Suppressor macrophage treated with lipopolysaccharide for 4 hours (primary cell): ENCODE results near the gene YBEY.
"Not testable (repeated sequence)": the region's sequence is repeated elsewhere in the genome, so short reads cannot be mapped to it uniquely, and the experiment has no call there.

Experiments
- DNase-seq: peaks from one replicate; pipeline ENCODE4 v3.0.0-alpha.2; 2020

The YBEY gene

GRCh38 chr21:46308431-46308830 is 22.3 kb downstream of the YBEY start:
- DNase-seq, result no peak

GRCh38 chr21:46310260-46310659 is 24.1 kb downstream of the YBEY start:
- DNase-seq, result not testable (repeated sequence)

DNA sequence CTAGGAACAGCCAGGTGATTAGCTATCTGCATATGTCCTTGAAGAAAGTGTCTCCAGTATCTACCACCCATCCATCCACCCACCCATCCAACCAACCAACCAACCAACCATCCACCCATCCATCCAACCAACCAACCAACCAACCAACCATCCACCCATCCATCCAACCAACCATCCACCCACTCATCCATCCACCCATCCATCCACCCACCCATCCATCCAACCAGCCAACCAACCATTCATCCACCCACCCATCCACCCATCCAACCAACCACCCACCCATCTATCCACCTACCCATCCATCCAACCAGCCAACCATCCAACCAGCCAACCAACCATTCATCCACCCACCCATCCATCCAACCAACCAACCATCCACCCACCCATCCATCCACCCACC is 25.4 kb downstream of the YBEY start:
- DNase-seq, result no peak

DNA sequence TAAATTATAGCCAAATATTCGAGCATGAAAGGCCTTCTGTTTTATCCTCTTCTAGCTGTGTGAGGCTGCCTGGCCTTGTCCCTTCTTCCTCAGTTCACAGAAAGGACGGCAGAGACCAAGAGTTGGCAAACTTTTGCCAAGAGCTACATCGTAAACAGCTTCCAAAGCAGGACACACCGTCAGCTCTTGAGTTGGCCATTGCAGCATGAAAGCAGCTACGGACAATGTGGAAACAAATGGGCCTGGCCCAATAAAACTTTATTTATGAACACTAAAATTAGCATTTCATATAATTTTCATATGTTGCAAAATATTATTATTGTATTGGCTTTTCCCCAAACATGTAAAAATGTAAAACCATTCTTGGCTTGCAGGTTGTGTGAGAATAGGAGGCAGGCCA is 26.8 kb downstream of the YBEY start:
- no peak for DNase-seq

GRCh38 chr21:46314441-46315020 is 28.4 kb downstream of the YBEY start:
- DNase-seq, result no peak

DNA sequence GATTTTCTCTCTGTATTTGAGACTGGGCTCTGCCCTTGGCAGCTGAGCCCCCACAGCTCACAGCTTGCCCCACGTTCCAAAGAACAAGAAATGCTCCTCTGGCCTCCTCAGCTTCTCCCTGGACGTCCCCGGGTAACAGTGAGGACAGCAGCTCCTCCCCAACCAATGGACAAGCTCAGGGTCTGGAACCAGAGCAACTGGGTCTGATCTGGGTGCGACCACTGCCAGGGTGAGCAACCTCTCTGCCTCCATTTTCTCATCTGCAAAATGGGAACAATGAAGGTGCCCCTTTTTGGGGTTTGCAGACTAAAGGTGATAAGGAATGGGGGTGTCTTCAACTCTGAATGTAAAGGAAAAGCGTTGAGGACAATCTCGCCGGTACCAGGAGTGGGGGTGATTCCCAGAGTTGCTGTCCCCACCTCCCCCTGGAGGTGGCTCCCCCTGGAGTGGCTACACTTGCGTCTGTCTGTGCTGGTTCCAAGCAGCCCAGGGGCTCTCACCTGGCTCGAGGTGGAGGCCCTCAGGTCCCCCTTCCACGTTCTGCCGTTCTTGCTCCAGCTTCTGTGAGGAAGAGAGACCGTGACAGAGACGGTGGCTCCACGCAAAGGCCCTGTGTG is 30.7 kb downstream of the YBEY start:
- DNase-seq, result no peak

- DNase-seq, result no peak
Measured at GRCh38 chr21:46317710-46318463, 31.7 kb downstream of the YBEY start.

DNA sequence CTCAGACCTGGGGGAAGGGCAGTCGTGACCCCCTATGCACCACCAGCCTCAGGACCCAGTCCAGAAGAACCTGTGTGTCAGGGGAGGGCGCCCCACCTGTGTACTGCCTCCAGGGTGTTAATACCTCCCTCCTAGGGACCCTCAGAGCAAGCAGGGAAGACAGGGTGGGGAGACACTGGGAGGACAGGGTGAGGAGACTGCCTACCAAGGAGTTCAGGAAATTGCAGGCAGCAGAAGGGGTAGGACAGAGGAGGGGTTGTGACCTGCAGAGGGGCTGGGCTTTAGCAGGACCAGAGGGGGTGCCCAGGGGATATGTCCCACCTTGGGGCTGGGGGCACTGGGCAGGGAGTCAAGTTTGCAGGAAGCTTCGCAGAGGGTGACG is 32.3 kb downstream of the YBEY start:
- no peak for DNase-seq

- DNase-seq, result no peak
Measured at GRCh38 chr21:46319186-46319585, 33.0 kb downstream of the YBEY start.

DNA sequence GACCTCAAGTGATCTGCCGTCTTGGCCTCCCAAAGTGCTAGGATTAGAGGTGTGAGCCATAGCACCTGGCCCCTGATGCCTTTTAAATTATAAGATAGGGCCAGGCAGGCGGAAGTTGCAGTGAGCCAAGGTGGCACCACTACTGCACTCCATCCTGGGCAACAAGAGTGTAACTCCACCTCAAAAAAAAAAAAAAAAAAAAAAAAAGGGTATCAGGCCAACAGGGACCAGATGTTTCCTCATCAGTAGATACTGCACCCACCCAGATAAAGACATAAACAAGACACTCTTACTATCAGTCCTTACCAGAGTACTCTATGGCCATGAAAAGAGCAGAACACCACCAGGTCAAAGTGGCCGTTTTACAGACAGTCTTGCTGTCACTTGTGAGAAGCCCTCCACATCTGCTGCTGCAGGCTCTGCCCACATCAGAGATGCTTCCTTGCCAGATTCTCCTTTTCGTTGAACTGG is 34.2 kb downstream of the YBEY start:
- no peak for DNase-seq

GRCh38 chr21:46322351-46323226 is 36.4 kb downstream of the YBEY start:
- DNase-seq, result peak; percentile 32

- DNase-seq, result peak; percentile 13
Measured at GRCh38 chr21:46323227-46323709, 37.1 kb downstream of the YBEY start.

DNA sequence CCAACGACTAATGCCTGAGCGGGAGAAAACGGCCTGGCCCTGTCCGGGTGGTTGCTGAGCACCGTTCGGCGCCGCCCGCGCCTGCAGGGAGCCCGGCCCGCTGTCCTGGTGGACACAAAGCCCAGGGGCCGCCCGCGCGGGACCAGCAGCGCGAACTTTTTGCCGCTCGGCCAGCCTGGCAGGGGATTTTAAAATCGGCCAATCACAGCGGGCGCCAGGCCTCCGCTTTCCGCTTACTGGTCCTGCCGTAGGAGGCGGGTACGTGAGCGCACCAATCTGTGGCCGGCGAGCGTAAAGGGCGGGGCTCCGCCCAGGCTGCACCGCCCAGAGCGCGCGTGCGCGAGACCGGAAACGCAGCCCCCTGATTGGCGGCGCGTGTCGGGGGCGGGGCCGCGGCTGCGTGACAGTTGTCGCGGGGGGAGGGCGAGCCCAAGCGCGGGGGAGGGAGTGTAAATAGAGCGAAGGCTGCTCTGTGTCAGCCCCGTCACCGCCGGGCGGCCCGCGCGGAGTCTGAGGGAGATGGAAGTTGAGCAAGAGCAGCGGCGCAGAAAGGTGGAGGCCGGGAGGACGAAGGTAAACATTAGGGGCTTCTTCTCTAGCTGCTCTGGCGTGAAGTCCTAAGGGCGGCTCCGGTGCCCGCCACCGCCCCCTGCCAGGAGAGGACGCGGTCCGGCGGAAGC is 37.7 kb downstream of the YBEY start, which contains the start of the genes C21orf58 and PCNT:
C21orf58 (minus strand) TSS at position 161 of the 680 bp plus-strand sequence. CDS start 1,132 bp downstream, outside the sequence.
PCNT (plus strand) TSS at position 447 of the 680 bp plus-strand sequence; CDS start at position 520, 73 bp downstream.
- peak; percentile 99 for DNase-seq

DNA sequence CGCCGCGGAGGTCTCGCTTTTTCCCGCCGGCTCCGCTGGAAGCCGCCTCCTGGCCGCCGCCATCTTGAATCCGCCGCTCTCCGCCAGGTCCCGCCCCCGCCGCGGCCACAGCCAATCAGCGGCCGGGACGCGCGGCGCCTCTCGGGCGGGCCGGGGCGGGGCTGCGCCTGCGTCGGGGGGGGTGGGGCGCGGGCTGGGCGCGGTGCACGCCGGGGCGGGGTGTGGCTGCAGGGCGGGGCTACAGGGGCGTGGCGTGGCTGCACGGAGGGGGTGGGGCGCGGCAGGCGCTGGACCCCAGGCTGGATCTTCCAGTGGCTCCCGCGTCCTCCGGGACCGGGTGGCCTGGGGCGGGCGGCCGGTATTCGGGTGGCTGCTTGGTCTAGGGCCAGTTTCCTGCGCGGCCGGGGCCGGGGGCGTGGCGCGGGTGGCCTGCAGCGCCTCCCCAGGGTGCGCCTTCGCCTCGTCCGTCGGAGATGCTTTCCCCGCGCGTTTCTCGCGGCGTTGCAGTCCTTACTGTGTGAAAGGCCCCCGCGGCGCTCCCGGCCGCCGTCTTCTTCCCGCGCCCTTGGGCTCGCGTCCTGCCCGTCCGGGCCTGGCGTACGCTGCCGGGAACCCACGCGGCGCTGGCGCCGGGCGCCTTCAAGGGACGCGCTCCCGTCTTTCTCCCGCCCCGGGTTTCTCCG is 38.4 kb downstream of the YBEY start:
- DNase-seq, result peak; percentile 96

DNA sequence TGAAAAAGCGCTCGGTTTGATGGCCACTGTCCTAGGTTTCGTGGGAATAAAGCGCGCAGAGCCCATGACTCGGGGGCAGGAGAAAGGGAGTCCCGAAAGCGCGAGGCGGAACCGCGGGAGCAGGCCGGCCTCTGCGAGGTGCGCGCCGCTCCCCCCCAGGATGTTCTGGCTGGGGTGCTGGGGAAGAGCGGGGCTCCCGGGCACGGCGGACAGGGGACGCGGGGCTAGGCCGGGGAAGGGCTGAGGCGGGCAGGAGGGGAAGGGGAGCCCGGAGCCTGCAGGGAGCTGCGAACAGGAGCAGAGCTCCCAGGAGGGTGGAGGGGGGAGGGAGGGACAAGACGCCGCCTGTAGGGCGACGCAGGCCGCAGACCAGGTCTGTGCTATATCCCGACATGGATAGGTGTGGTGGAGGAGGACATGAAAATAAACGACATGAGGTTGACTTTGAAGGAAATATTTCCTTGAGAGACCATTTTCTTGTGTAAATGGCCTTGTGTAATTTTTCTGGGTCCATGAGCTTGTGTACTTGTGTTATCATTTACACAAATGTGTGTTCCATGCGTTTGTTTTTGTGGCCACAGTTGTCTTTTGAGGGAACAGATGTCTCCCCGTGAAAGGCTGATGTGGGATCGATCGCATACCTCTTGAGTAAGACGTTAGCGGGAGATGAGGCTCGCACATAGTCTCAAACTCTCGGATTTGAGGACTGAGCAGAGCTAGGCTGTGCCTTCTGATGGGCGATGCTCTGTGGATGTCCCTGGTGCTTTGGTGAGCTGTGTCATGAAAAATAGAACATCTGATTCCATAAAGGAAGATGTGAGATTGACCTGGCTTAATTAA is 39.2 kb downstream of the YBEY start:
- peak; percentile 29 for DNase-seq

DNA sequence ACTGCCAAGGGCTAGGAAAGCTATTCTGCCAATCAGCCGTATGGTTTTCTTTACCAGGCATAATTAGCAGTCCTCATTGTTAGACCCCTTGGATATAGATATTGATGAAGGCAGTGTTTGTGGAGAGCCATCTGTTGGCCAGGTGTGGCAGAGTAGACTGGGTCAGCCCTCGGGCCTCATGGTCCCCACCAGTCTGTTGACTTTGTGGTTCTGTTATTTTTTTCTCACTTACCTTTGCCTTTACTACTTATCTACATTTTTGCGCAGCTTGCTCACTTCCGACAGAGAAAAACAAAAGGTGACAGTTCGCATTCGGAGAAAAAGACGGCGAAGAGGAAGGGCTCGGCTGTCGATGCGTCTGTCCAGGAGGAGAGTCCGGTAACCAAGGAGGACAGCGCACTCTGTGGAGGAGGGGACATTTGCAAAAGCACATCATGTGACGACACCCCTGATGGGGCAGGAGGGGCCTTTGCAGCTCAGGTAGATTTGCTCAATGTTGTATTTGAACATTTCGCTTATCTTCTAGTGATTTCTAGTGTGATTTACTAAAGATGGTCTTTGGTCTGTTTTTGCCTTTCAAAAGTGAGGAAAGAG is 40.1 kb downstream of the YBEY start:
- DNase-seq, result no peak

DNA sequence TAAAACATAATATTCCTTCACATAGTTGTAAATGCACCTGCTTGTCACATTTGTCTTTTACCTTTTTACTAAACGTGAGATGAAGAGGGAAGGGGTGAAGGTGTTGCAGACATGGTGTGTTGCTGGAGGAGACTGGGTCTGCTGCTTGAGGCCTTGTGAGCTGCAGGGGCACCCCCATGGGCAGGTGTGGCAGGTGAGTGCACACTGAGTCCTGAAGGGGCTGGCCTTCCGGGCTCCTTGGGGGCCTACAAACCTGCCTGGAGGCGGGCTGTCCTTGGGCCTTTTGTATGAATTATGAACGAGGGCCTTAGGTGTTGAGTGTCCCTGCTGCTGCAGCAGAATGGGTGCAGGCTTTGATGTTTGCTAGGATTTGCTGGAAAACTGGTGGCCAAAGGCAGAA is 41.6 kb downstream of the YBEY start:
- no peak for DNase-seq

- no peak for DNase-seq
Measured at GRCh38 chr21:46328151-46328550, 42.0 kb downstream of the YBEY start.

DNA sequence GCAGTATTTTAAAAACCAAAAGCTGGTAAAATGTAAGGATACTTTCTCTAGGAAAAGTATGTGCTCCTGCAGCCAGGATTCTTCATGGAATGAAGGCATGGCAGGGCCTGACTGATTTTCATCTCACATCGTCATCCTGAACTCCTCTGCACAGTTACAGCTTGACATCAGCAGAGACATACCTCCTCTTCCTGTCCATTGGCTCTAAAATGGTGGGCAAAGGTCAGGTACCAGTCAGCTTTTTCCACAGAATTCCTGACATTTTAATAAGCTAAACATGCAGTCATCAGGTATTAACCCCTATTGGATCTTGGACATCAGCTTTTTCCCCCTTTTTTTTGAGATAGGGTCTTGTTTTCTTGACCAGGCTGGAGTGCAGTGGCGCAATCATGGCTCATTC is 43.7 kb downstream of the YBEY start:
- no peak for DNase-seq
